Liver (tissue), 9 donors: ENCODE data around the gene MARCHF9. TPM values are rescaled to one million over a fixed set of nuclear protein-coding genes. Genes with fewer than 3 reads are reported as not detected.

Experiments
- DNase-seq: peaks from one replicate; pipeline ENCODE4 v3.0.0-alpha.2; 2017; ENCODE audit warnings: low spot score
- H3K27ac ChIP-seq, 2 donors: one replicate each; pipeline ENCODE4 v1.7.0; 2013; ENCODE audit warnings: inconsistent platforms in 2 of 2, low read length in 2 of 2, control low read depth in 1 of 2, low read depth in 1 of 2, mild to moderate bottlenecking in 1 of 2
- H3K27me3 ChIP-seq, 4 donors: one replicate each; pipeline versions ENCODE4 v1.6.1 to v1.7.0; 2013; ENCODE audit warnings: low read length in 3 of 4, inconsistent platforms in 1 of 4, mild to moderate bottlenecking in 1 of 4, moderate library complexity in 1 of 4; ENCODE audit not compliant: control insufficient read depth in 4 of 4, insufficient read depth in 4 of 4
- H3K36me3 ChIP-seq, 4 donors: one replicate each; pipeline versions ENCODE4 v1.6.1 to v1.7.0; 2013; ENCODE audit warnings: low read length in 3 of 4, mild to moderate bottlenecking in 3 of 4, low read depth in 1 of 4, moderate library complexity in 1 of 4; ENCODE audit not compliant: control insufficient read depth in 4 of 4, insufficient read depth in 3 of 4
- H3K4me1 ChIP-seq, 4 donors: one replicate each; pipeline versions ENCODE4 v1.6.1 to v1.7.0; 2013; ENCODE audit warnings: low read length in 3 of 4, mild to moderate bottlenecking in 3 of 4, moderate library complexity in 1 of 4; ENCODE audit not compliant: control insufficient read depth in 4 of 4, insufficient read depth in 4 of 4
- H3K4me3 ChIP-seq, 3 donors: one replicate each; pipeline versions ENCODE4 v1.6.1 to v1.7.0; 2013; ENCODE audit warnings: low read length in 3 of 3, control low read depth in 1 of 3, low read depth in 1 of 3, mild to moderate bottlenecking in 1 of 3
- H3K9ac ChIP-seq, 2 donors: one replicate each; pipeline ENCODE4 v1.7.0; 2013; ENCODE audit warnings: low read length in 2 of 2, mild to moderate bottlenecking in 2 of 2, moderate library complexity in 2 of 2, control low read depth in 1 of 2, low read depth in 1 of 2
- H3K9me3 ChIP-seq, 4 donors: one replicate each; pipeline versions ENCODE4 v1.6.1 to v1.7.0; 2013; ENCODE audit warnings: low read length in 3 of 4; ENCODE audit not compliant: control insufficient read depth in 4 of 4
- ATF3 ChIP-seq: IDR thresholded peaks from 2 replicates; pipeline ENCODE4 v1.6.1; 2016; ENCODE audit warnings: antibody characterized with exemption
- CTCF ChIP-seq: fragments of 150-350 bp; IDR thresholded peaks from 2 replicates; pipeline ENCODE4 v1.5.1; 2017; ENCODE audit warnings: improper control_type of control experiment, low read depth, low read length; ENCODE audit not compliant: missing input control
- EGR1 ChIP-seq, 2 donors: IDR thresholded peaks; 2 replicates each; pipeline ENCODE4 v1.6.1; 2016 to 2018; ENCODE audit warnings: antibody characterized with exemption in 2 of 2, low read depth in 2 of 2
- FOXA1 ChIP-seq: IDR thresholded peaks from 2 replicates; pipeline ENCODE4 v1.6.1; 2016; ENCODE audit warnings: antibody characterized with exemption
- FOXA2 ChIP-seq: IDR thresholded peaks from 2 replicates; pipeline ENCODE4 v1.6.1; 2016; ENCODE audit warnings: antibody characterized with exemption
- GABPA ChIP-seq, 2 donors: IDR thresholded peaks in 1 of 2; conservative IDR thresholded peaks in 1 of 2; 2 replicates each; pipeline ENCODE4 v1.6.1; 2016; ENCODE audit warnings: antibody characterized with exemption in 2 of 2, mild to moderate bottlenecking in 1 of 2, moderate library complexity in 1 of 2
- HNF4A ChIP-seq, 2 donors: conservative IDR thresholded peaks; 2 replicates each; pipeline ENCODE4 v1.6.1; 2016; ENCODE audit warnings: antibody characterized with exemption in 2 of 2, mild to moderate bottlenecking in 2 of 2
- MAX ChIP-seq: IDR thresholded peaks from 2 replicates; pipeline ENCODE4 v1.6.1; 2016; ENCODE audit warnings: antibody characterized with exemption
- RAD21 ChIP-seq, 2 donors: IDR thresholded peaks; 2 replicates each; pipeline ENCODE4 v1.6.1; 2016; ENCODE audit warnings: antibody characterized with exemption in 2 of 2, mild to moderate bottlenecking in 2 of 2
- RXRA ChIP-seq, 2 donors: IDR thresholded peaks; 2 replicates each; pipeline ENCODE4 v1.6.1; 2017 to 2018; ENCODE audit warnings: antibody characterized with exemption in 2 of 2, mild to moderate bottlenecking in 1 of 2
- SP1 ChIP-seq: IDR thresholded peaks from 2 replicates; pipeline ENCODE4 v1.6.1; 2018; ENCODE audit warnings: antibody characterized with exemption, mild to moderate bottlenecking
- YY1 ChIP-seq: IDR thresholded peaks from 2 replicates; pipeline ENCODE4 v1.6.1; 2016; ENCODE audit warnings: antibody characterized with exemption, mild to moderate bottlenecking
- ZBTB33 ChIP-seq: IDR thresholded peaks from 2 replicates; pipeline ENCODE4 v1.6.1; 2016; ENCODE audit warnings: antibody characterized with exemption
- WGBS: extraction: QIAGEN DNeasy Blood & Tissue Kit; methylation state at CpG from one replicate; pipeline ENCODE4 v1.1.7; 2013; 5-methylcytosine and 5-hydroxymethylcytosine counted together
- polyA plus RNA-seq, 2 donors: library from polyadenylated mRNA; stranded (reverse) in 1 of 2; unstranded in 1 of 2; fragments of 200-250 nt in 1 of 2; fragments of >200 nt in 1 of 2; fragmentation: Nextera tagmentation in 1 of 2; extraction: Ambion mirVana in 1 of 2; gene quantifications; one replicate each; pipeline versions ENCODE4 v1.2.1 to v1.2.3, GENCODE V29; 2013 to 2015
- total RNA-seq, 2 donors: library from RNA; depleted of rRNA; stranded (reverse); fragments of >200 nt; gene quantifications; one replicate each; pipeline ENCODE4 v1.2.3, GENCODE V29; 2014
- donor health status: healthy.
- donor health status: healthy.
- donor health status: healthy.
- donor health status: healthy.
- donor health status: healthy.

Gene MARCHF9
- total and polyA plus RNA-seq, 4 donors = 1.1 to 3.0 (median 2.2) TPM

- TF ChIP-seq ZBTB33 (no peak), GABPA (IDR thresholded peaks at IDR 0.05 in 1 of 2, conservative IDR thresholded peaks at IDR 0.05 in 1 of 2) (no peak), CTCF (no peak), YY1 (no peak), RXRA (IDR thresholded peaks at IDR 0.05) (no peak), FOXA2 (no peak), FOXA1 (no peak), HNF4A (conservative IDR thresholded peaks at IDR 0.05) (no peak), SP1 (no peak), RAD21 (IDR thresholded peaks at IDR 0.05) (no peak), MAX (no peak)
These were observed 21.3 kb downstream of the MARCHF9 start (continued) for GRCh38 chr12:57776247-57776587.

GRCh38 chr12:57777367-57777766, 22.5 kb downstream of the MARCHF9 start:
- no peak overlapping the region for H3K4me3 ChIP-seq
- no peak overlapping the region for H3K27ac ChIP-seq
- H3K9me3 ChIP-seq = no peaks in the 10 kb centered on the region
- no peak overlapping the region for H3K9ac ChIP-seq
- H3K27me3 ChIP-seq = no peaks in the 10 kb centered on the region
- peaks cover 0 to 3% (median 0%) of the 10 kb centered on the region in 4 donors for H3K36me3 ChIP-seq
- peaks cover 0 to 10% (median 6%) of the 10 kb centered on the region in 4 donors for H3K4me1 ChIP-seq
- DNase-seq = no peak
- TF ChIP-seq EGR1 (IDR thresholded peaks at IDR 0.05; ENCODE audit: low read depth in 2 of 2) (no peak), FOXA2 (no peak), YY1 (no peak)
- WGBS = 96% methylated on average over 7 of the region's 7 CpGs

GRCh38 chr12:57777911-57778310, 23.0 kb downstream of the MARCHF9 start:
- TF ChIP-seq RXRA (IDR thresholded peaks at IDR 0.05) = no peak
- WGBS = 98% methylated on average over 7 of the region's 7 CpGs
- peaks cover 0 to 9% (median 5%) of the 10 kb centered on the region in 4 donors for H3K4me1 ChIP-seq

GRCh38 chr12:57779736-57780135, 24.8 kb downstream of the MARCHF9 start:
- no peak for DNase-seq
- Histone ChIP-seq H3K36me3 (peaks cover 0 to 3% (median 0%) of the 10 kb centered on the region in 4 donors), H3K4me1 (peaks cover 0 to 17% (median 15%) of the 10 kb centered on the region in 4 donors), H3K27me3 (no peaks in the 10 kb centered on the region), H3K27ac (no peak overlapping the region), H3K4me3 (no peak overlapping the region), H3K9me3 (no peaks in the 10 kb centered on the region), H3K9ac (no peak overlapping the region)
- 85% methylated on average over 1 of the region's 1 CpG for WGBS
- TF ChIP-seq FOXA2 (no peak), GABPA (IDR thresholded peaks at IDR 0.05 in 1 of 2, conservative IDR thresholded peaks at IDR 0.05 in 1 of 2) (no peak), YY1 (no peak), ATF3 (no peak)

More at GRCh38 chr12:57777911-57778310, 23.0 kb downstream of the MARCHF9 start:
- Histone ChIP-seq H3K4me3 (no peak overlapping the region), H3K27ac (no peak overlapping the region), H3K27me3 (no peaks in the 10 kb centered on the region), H3K9ac (no peak overlapping the region), H3K9me3 (no peaks in the 10 kb centered on the region), H3K36me3 (peaks cover 0 to 3% (median 0%) of the 10 kb centered on the region in 4 donors)
- no peak for DNase-seq
